Keratinocyte (primary cell): ENCODE measurements around the gene LCK. TPM values are rescaled to one million over a fixed set of nuclear protein-coding genes. Genes with fewer than 3 reads are reported as not detected.

ENCODE experiments used
- DNase-seq: peaks from one replicate; pipeline ENCODE4 v3.0.0-alpha.2; 2011; ENCODE audit warnings: low read depth, missing footprints, low spot score
- FAIRE-seq: peaks from 2 replicates; lab custom pipeline; 2011; peaks lifted over from hg19 to GRCh38; lab: Jason Lieb, UNC
- H2AFZ ChIP-seq: 2 replicates; pipeline ENCODE4 v1.6.0; 2012; ENCODE audit warnings: low read length, control low read depth, inconsistent platforms; ENCODE audit not compliant: control insufficient read depth
- H3K27ac ChIP-seq: 2 replicates; pipeline ENCODE4 v1.5.1; 2011; ENCODE audit warnings: low read length; ENCODE audit not compliant: control insufficient read depth, insufficient read depth
- H3K27me3 ChIP-seq: 3 replicates; pipeline ENCODE4 v1.6.0; 2011; ENCODE audit warnings: low read length; ENCODE audit not compliant: control insufficient read depth, insufficient read depth; ENCODE audit errors: extremely low read depth
- H3K36me3 ChIP-seq, 2 experiments: 2 replicates in 1 of 2; 3 replicates in 1 of 2; pipeline ENCODE4 v1.5.1; 2011; ENCODE audit warnings: low read length in 2 of 2, mild to moderate bottlenecking in 1 of 2; ENCODE audit not compliant: control insufficient read depth in 2 of 2, insufficient read depth in 2 of 2; ENCODE audit errors: extremely low read depth in 1 of 2
- H3K4me1 ChIP-seq: 3 replicates; pipeline ENCODE4 v1.5.1; 2011; ENCODE audit warnings: low read length; ENCODE audit not compliant: control insufficient read depth, insufficient read depth; ENCODE audit errors: extremely low read depth
- H3K4me2 ChIP-seq: 3 replicates; pipeline ENCODE4 v1.6.0; 2011; ENCODE audit warnings: low read depth, low read length; ENCODE audit not compliant: control insufficient read depth, insufficient read depth; ENCODE audit errors: extremely low read depth
- H3K4me3 ChIP-seq, 3 experiments: fragments of 200-600 bp in 1 of 3; sonication (generic) in 1 of 3; 2 replicates in 2 of 3; 3 replicates in 1 of 3; pipeline ENCODE4 v1.5.1; 2011 to 2016; ENCODE audit warnings: low read length in 3 of 3, mild to moderate bottlenecking in 3 of 3, control low read depth in 2 of 3, inconsistent platforms in 1 of 3, low read depth in 1 of 3, mixed read lengths in 1 of 3, mixed run types in 1 of 3, moderate library complexity in 1 of 3; ENCODE audit not compliant: control insufficient read depth in 2 of 3, insufficient read depth in 2 of 3; ENCODE audit errors: extremely low read depth in 1 of 3
- H3K79me2 ChIP-seq: 2 replicates; pipeline ENCODE4 v1.6.0; 2012; ENCODE audit warnings: low read length; ENCODE audit not compliant: control insufficient read depth, insufficient read depth
- H3K9ac ChIP-seq: 3 replicates; pipeline ENCODE4 v1.6.0; 2011; ENCODE audit warnings: low read length; ENCODE audit not compliant: control insufficient read depth, insufficient read depth; ENCODE audit errors: extremely low read depth
- H3K9me1 ChIP-seq: 3 replicates; pipeline ENCODE4 v1.6.0; 2011; ENCODE audit warnings: low read length; ENCODE audit not compliant: control insufficient read depth, insufficient read depth; ENCODE audit errors: extremely low read depth
- H3K9me3 ChIP-seq: 2 replicates; pipeline ENCODE4 v1.5.1; 2012; ENCODE audit warnings: low read depth, low read length; ENCODE audit not compliant: control insufficient read depth
- H4K20me1 ChIP-seq: 3 replicates; pipeline ENCODE4 v1.6.0; 2011; ENCODE audit warnings: low read length; ENCODE audit not compliant: control insufficient read depth, insufficient read depth; ENCODE audit errors: extremely low read depth
- CTCF ChIP-seq, 3 experiments: IDR thresholded peaks in 1 of 3; conservative IDR thresholded peaks in 1 of 3; optimal IDR thresholded peaks in 1 of 3; 2 replicates in 2 of 3; 3 replicates in 1 of 3; pipeline versions ENCODE3 to v1.5.1; 2011; ENCODE audit warnings: low read length in 3 of 3, mild to moderate bottlenecking in 3 of 3, moderate library complexity in 2 of 3, control low read depth in 1 of 3, inconsistent platforms in 1 of 3; ENCODE audit not compliant: insufficient read depth in 2 of 3; ENCODE audit errors: extremely low read depth in 1 of 3
- EZH2 ChIP-seq: IDR thresholded peaks from one replicate; pipeline ENCODE4 v1.6.1; 2012; ENCODE audit warnings: inconsistent platforms, mild to moderate bottlenecking, low read length, moderate library complexity
- dilution Hi-C: fragments of 300-500 bp; cut with MboI; formaldehyde crosslinking; loops from one replicate; pipeline ENCODE4 v1.7.0; 2020; ENCODE audit warnings: low sequenced_read_pairs; ENCODE audit not compliant: extremely low pct_ligation_motif_present
- polyA plus RNA-seq, 5 experiments: library from polyadenylated mRNA; depleted of rRNA in 3 of 5; stranded (reverse) in 3 of 5; stranded (forward) in 1 of 5; unstranded in 1 of 5; fragments of >200 nt; gene quantifications; 1 replicate in 1 of 5; 2 replicates in 3 of 5; 3 replicates in 1 of 5; pipeline versions ENCODE4 v1.2.1 to v1.2.3, GENCODE V29; 2011 to 2012; ENCODE audit warnings: missing spikeins in 2 of 5, low read depth in 1 of 5, low replicate concordance in 1 of 5

LCK gene
- polyA plus RNA-seq, 1 donor (not counting 4 experiments of a cell fraction or from before 2014, with no cell fraction given): 0.16 TPM

- H3K27me3 ChIP-seq: no peaks in the 10 kb centered on the region
- dilution Hi-C loops: no loop called here
- peak overlapping the region; percentile 85 for H2AFZ ChIP-seq
- H3K4me2 ChIP-seq: peak overlapping the region; percentile 92
- peaks cover 19% of the 10 kb centered on the region for H3K4me1 ChIP-seq
- no peaks in the 10 kb centered on the region for H3K9me3 ChIP-seq
- H3K9ac ChIP-seq: peak overlapping the region; percentile 45
- H3K4me3 ChIP-seq: peak overlapping the region; percentile 27 to 77 (median 56)
- peaks cover 2% of the 10 kb centered on the region for H3K9me1 ChIP-seq
- no peaks in the 10 kb centered on the region for H3K79me2 ChIP-seq
- TF ChIP-seq EZH2 (no peak), CTCF (optimal IDR thresholded peaks at IDR 0.05 in 1 of 3, IDR thresholded peaks at IDR 0.05 in 1 of 3, conservative IDR thresholded peaks at IDR 0.05 in 1 of 3; ENCODE audit: extremely low read depth in 1 of 3, insufficient read depth in 2 of 3, low read length in 3 of 3) (peak in 1 of 3 experiments; percentile 12)
- H3K36me3 ChIP-seq: no peaks in the 10 kb centered on the region
- DNase-seq: no peak
- H4K20me1 ChIP-seq: no peaks in the 10 kb centered on the region
- H3K27ac ChIP-seq: peak overlapping the region; percentile 14
- no peak for FAIRE-seq
Observed at GRCh38 chr1:32241001-32241763, 9.9 kb upstream of the LCK start.

- Histone ChIP-seq H3K9me1 (peaks cover 2% of the 10 kb centered on the region), H3K79me2 (no peaks in the 10 kb centered on the region), H3K27ac (no peak overlapping the region), H3K4me2 (no peak overlapping the region), H3K9me3 (no peaks in the 10 kb centered on the region), H2AFZ (no peak overlapping the region), H3K36me3 (no peaks in the 10 kb centered on the region), H4K20me1 (no peaks in the 10 kb centered on the region), H3K4me1 (peaks cover 12% of the 10 kb centered on the region), H3K9ac (no peak overlapping the region), H3K4me3 (no peak overlapping the region), H3K27me3 (no peaks in the 10 kb centered on the region)
- FAIRE-seq (no peak), DNase-seq (no peak)
- no peak for TF ChIP-seq CTCF (optimal IDR thresholded peaks at IDR 0.05 in 1 of 3, IDR thresholded peaks at IDR 0.05 in 1 of 3, conservative IDR thresholded peaks at IDR 0.05 in 1 of 3; ENCODE audit: extremely low read depth in 1 of 3, insufficient read depth in 2 of 3, low read length in 3 of 3)
- dilution Hi-C loops: no loop called here
Observed at GRCh38 chr1:32242341-32242851, 8.7 kb upstream of the LCK start.
